Measurements from ENCODE around the gene PRR11.
"Not testable (repeated sequence)": the region's sequence is repeated elsewhere in the genome, so short reads cannot be mapped to it uniquely, and the experiment has no call there.

Gene PRR11

GRCh38 chr17:59155439-59156177 lies at the start of gene PRR11:
Gene PRR11, plus strand, starts transcription at chr17:59155746. Its CDS starts 14,007 bp downstream, at chr17:59169753.
- peak; percentile 90 for DNase-seq

- DNase-seq: peak; percentile 79
Observed at GRCh38 chr17:59105852-59106462, 49.6 kb upstream of the PRR11 start.

- DNase-seq: peak; percentile 99
Observed at GRCh38 chr17:59106463-59107305, 48.9 kb upstream of the PRR11 start, which contains the start of gene TRIM37. Gene TRIM37, minus strand, starts transcription at chr17:59106880. Its CDS starts 419 bp downstream, at chr17:59106461.

GRCh38 chr17:59107306-59107670 lies 48.3 kb upstream of the PRR11 start:
- no peak for DNase-seq

- no peak for DNase-seq
Observed at GRCh38 chr17:59108400-59109102, 47.0 kb upstream of the PRR11 start.

GRCh38 chr17:59110973-59111372 lies 44.6 kb upstream of the PRR11 start:
- no peak for DNase-seq

- DNase-seq: no peak
Observed at GRCh38 chr17:59111539-59111938, 44.0 kb upstream of the PRR11 start.

GRCh38 chr17:59115474-59115873 lies 40.1 kb upstream of the PRR11 start:
- no peak for DNase-seq

GRCh38 chr17:59121901-59122480 lies 33.6 kb upstream of the PRR11 start:
- no peak for DNase-seq

- DNase-seq: no peak
Observed at GRCh38 chr17:59124665-59125064, 30.9 kb upstream of the PRR11 start.

GRCh38 chr17:59126809-59127417 lies 28.6 kb upstream of the PRR11 start:
- no peak for DNase-seq

GRCh38 chr17:59129814-59130213 lies 25.7 kb upstream of the PRR11 start:
- no peak for DNase-seq

GRCh38 chr17:59131131-59131530 lies 24.4 kb upstream of the PRR11 start:
- no peak for DNase-seq

GRCh38 chr17:59138339-59138738 lies 17.2 kb upstream of the PRR11 start:
- DNase-seq: not testable (repeated sequence)

GRCh38 chr17:59139939-59140338 lies 15.6 kb upstream of the PRR11 start:
- no peak for DNase-seq

GRCh38 chr17:59141860-59142259 lies 13.7 kb upstream of the PRR11 start:
- no peak for DNase-seq

GRCh38 chr17:59145571-59146096 lies 9.9 kb upstream of the PRR11 start:
- no peak for DNase-seq

- no peak for DNase-seq
Observed at GRCh38 chr17:59149051-59149450, 6.5 kb upstream of the PRR11 start.

- no peak for DNase-seq
Observed at GRCh38 chr17:59149841-59150511, 5.6 kb upstream of the PRR11 start.

- no peak for DNase-seq
Observed at GRCh38 chr17:59151006-59151405, 4.5 kb upstream of the PRR11 start.

GRCh38 chr17:59151591-59151990 lies 4.0 kb upstream of the PRR11 start:
- no peak for DNase-seq

Data from stimulated activated CD8-positive, alpha-beta memory T cell treated with anti-CD3 and anti-CD28 coated beads, Interleukin-4, amount 100 ng/mL, for 48 hours (primary cell).